ENCODE data around the gene PSMA6. TPM values are rescaled to one million over a fixed set of nuclear protein-coding genes. Genes with fewer than 3 reads are reported as not detected.

PSMA6 gene
- total RNA-seq, 5 donors from 2014 or later (not counting 1 experiment from before 2014, with no cell fraction given), result 93.6 to 109 (median 96.9) TPM

DNA sequence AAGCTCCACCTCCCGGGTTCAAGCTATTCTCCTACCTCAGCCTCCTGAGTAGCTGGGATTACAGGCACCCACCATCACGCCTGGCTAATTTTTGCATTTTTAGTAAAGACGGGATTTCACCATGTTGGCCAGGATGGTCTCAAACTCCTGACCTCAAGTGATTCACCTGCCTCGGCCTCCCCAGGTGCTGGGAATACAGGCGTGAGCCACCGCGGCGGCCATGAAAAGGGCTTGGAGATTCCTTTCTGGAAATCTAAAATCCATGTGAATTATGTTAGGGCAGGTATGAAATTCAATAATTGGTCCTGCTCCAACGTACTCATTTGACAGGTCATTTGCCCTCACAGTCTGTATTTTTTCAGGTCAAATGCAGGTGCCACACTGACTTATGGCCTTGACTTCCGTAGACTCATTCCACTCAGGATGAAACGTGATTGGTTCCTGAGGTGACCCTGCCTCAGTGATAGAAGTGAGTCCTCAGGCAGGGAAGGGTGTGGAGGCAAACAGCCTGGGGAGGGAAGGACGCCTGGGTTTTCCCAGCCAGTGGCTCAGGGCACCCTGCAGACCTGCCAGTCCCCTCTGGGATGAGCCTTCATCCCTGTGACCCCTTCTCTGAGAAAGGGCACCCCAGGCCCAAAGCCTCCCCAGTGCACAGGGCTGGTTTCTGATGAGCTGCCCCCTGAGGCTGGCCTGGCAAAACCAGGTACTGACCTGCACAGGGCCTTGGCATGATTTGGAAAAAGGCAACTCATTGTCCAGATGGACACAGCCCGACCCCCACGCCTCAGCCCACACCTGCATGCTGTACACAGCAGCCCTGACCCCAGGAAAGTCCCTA is 48.7 kb downstream of the PSMA6 start:
- ChIA-PET CTCF (interaction anchor here in 1 of 2 donors (0.9 kb wide), 1 partner anchor 200 kb away, joined by 4 read pairs; no protein-coding TSS in a partner anchor), POLR2A (no interaction called here)
- H3K9me3 Mint-ChIP-seq, result no peaks in the 10 kb centered on the region
- no peaks in the 10 kb centered on the region for H3K27me3 Mint-ChIP-seq
- Histone ChIP-seq H3K27me3 (replicated peaks in 1 of 2; ENCODE audit: control insufficient read depth in 2 of 2, extremely low read depth in 1 of 2, insufficient read depth in 2 of 2, low read length in 1 of 2) (no peaks in the 10 kb centered on the region), H3K4me1 (ENCODE audit: control insufficient read depth in 1 of 2, extremely low read depth in 1 of 2, insufficient read depth in 2 of 2, low read length in 2 of 2) (peaks cover 17 to 32% of the 10 kb centered on the region in 2 experiments), H3K27ac (ENCODE audit: low read length) (peak overlapping the region; percentile 41), H3K36me3 (ENCODE audit: control insufficient read depth in 2 of 2, extremely low read depth in 1 of 2, insufficient read depth in 1 of 2, low read length in 1 of 2) (no peaks in the 10 kb centered on the region), H3K9me3 (no peaks in the 10 kb centered on the region), H3K4me3 (ENCODE audit: control insufficient read depth in 1 of 2, extremely low read depth in 1 of 2, low read length in 1 of 2) (peak overlapping the region in 1 of 2 donors; percentile 9)
- 89% methylated on average over 6 of the region's 14 CpGs for WGBS (ENCODE audit: insufficient coverage)
- ATAC-seq (replicated peaks in 1 of 4) (peak in 1 of 4 experiments; percentile 7), DNase-seq (no peak)
- H3K4me1 Mint-ChIP-seq, result peaks cover 10 to 25% (median 16%) of the 10 kb centered on the region in 3 donors
- H3K27ac Mint-ChIP-seq, result no peak overlapping the region
- H3K36me3 Mint-ChIP-seq, result no peaks in the 10 kb centered on the region
- no peak overlapping the region for H3K4me3 Mint-ChIP-seq

DNA sequence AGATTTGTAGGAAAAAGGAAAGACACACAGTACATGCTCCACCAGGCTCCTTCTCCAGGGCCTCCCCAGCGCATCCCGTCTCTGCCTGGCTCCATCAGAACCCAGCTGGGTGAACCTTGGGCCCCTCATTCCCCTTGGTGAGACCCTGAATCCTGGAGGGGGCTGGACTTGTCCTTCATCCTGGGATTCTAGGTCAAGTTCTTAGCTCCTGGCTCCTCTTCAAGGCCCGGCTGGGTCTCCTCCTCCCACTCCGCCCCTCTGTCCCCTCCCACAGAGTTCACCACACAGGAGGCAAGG is 49.2 kb downstream of the PSMA6 start:
- Mint-ChIP-seq H3K4me3 (no peak overlapping the region), H3K27me3 (no peaks in the 10 kb centered on the region), H3K27ac (no peak overlapping the region), H3K4me1 (peaks cover 10 to 25% (median 16%) of the 10 kb centered on the region in 3 donors), H3K36me3 (no peaks in the 10 kb centered on the region), H3K9me3 (no peaks in the 10 kb centered on the region)
- ChIA-PET POLR2A (no interaction called here), CTCF (no interaction called here)
- H3K4me3 ChIP-seq (ENCODE audit: control insufficient read depth in 1 of 2, extremely low read depth in 1 of 2, low read length in 1 of 2), result peak overlapping the region in 1 of 2 donors; percentile 9
- H3K27me3 ChIP-seq (replicated peaks in 1 of 2; ENCODE audit: control insufficient read depth in 2 of 2, extremely low read depth in 1 of 2, insufficient read depth in 2 of 2, low read length in 1 of 2), result no peaks in the 10 kb centered on the region
- H3K27ac ChIP-seq (ENCODE audit: low read length), result peak overlapping the region; percentile 41
- H3K36me3 ChIP-seq (ENCODE audit: control insufficient read depth in 2 of 2, extremely low read depth in 1 of 2, insufficient read depth in 1 of 2, low read length in 1 of 2), result no peaks in the 10 kb centered on the region
- WGBS (ENCODE audit: insufficient coverage), result 100% methylated on average over 1 of the region's 4 CpGs
- peaks cover 17 to 32% of the 10 kb centered on the region in 2 experiments for H3K4me1 ChIP-seq (ENCODE audit: control insufficient read depth in 1 of 2, extremely low read depth in 1 of 2, insufficient read depth in 2 of 2, low read length in 2 of 2)
- H3K9me3 ChIP-seq, result no peaks in the 10 kb centered on the region
- ATAC-seq (replicated peaks in 1 of 4) (no peak), DNase-seq (peak in 1 of 35 experiments; percentile 39)

DNA sequence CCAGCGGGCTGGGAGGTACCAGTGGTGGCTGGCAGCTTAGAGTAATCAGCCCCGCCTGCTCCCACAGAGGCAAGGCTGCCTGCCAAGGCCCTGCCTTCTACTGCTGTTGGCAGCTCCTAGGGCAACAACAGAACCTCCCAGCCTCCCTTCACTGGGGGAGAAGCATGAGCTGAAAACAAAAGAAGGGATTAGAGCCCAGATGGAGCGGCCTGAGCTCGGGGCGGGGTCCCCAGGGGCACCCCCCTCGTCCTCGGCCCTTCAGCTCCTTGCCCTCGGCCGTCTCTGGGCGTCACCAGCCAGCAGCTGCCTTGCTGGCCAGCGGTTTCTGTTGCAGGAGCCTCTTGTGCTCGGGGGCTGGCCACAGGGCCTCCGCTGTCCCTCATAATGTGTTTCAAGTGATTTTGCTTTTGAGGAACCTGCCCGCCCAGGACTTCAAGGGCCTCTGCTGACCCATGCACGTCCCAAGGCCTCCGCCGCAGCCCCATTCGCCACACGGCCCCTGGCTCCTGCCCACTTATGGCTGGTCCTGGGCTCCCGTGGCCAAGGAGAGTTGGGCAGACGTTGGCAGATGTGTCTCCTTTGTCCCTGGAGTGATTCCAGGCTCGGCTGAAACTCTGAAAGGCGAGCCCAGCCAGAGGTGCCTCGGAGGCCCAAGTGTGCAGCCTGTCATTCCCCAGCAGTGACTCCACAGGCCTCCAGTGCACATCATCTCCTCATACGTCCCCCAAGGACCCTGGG is 49.7 kb downstream of the PSMA6 start:
- no peaks in the 10 kb centered on the region for H3K27me3 ChIP-seq (replicated peaks in 1 of 2; ENCODE audit: control insufficient read depth in 2 of 2, extremely low read depth in 1 of 2, insufficient read depth in 2 of 2, low read length in 1 of 2)
- H3K36me3 ChIP-seq (ENCODE audit: control insufficient read depth in 2 of 2, extremely low read depth in 1 of 2, insufficient read depth in 1 of 2, low read length in 1 of 2), result no peaks in the 10 kb centered on the region
- H3K27ac Mint-ChIP-seq, result no peak overlapping the region
- peaks cover 17 to 32% of the 10 kb centered on the region in 2 experiments for H3K4me1 ChIP-seq (ENCODE audit: control insufficient read depth in 1 of 2, extremely low read depth in 1 of 2, insufficient read depth in 2 of 2, low read length in 2 of 2)
- H3K9me3 Mint-ChIP-seq, result no peaks in the 10 kb centered on the region
- H3K27me3 Mint-ChIP-seq, result no peaks in the 10 kb centered on the region
- CTCF ChIA-PET, result no interaction called here
- no peak overlapping the region for H3K4me3 Mint-ChIP-seq
- H3K9me3 ChIP-seq, result no peaks in the 10 kb centered on the region
- ATAC-seq (replicated peaks in 1 of 4), result peak; percentile 72 to 99 (median 80)
- no peaks in the 10 kb centered on the region for H3K36me3 Mint-ChIP-seq
- peak overlapping the region; percentile 41 for H3K27ac ChIP-seq (ENCODE audit: low read length)
- H3K4me3 ChIP-seq (ENCODE audit: control insufficient read depth in 1 of 2, extremely low read depth in 1 of 2, low read length in 1 of 2), result peak overlapping the region in 1 of 2 donors; percentile 9
- 84% methylated on average over 21 of the region's 25 CpGs for WGBS (ENCODE audit: insufficient coverage)
- POLR2A ChIA-PET, result interaction anchor here in 1 of 2 donors (0.6 kb wide), 1 partner anchor 85 kb away, joined by 8 read pairs; no protein-coding TSS in a partner anchor
- H3K4me1 Mint-ChIP-seq, result peaks cover 10 to 27% (median 16%) of the 10 kb centered on the region in 3 donors
- DNase-seq, result peak in 28 of 35 experiments; percentile 8 to 62 (median 30)

DNA sequence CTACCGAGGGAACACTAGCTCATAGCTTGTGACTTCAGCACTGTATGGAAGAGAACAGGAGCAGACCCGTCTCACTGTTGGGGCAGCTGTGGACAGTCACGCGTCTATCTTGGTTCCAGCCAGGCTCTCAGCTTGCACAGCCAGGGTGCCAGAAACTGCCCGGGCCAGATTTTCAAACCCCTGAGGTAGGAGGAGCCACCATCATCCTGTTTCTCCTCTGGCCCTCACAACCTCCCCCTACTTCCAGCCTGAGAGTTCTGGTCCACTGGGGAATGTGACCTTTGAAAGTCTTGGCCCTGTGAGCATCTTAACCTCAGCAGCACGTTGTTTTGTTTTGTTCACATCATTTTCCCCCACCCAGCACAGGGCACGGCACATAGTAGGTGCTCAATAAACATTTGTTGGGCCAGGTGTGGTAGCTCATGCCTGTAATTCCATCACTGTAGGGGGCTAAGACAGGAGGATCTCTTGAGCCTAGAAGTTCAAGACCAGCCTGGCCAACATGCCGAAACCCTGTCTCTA is 50.4 kb downstream of the PSMA6 start:
- peaks cover 10 to 32% (median 16%) of the 10 kb centered on the region in 3 donors for H3K4me1 Mint-ChIP-seq
- CTCF ChIA-PET, result no interaction called here
- H3K9me3 ChIP-seq, result no peaks in the 10 kb centered on the region
- H3K27me3 Mint-ChIP-seq, result no peaks in the 10 kb centered on the region
- no peaks in the 10 kb centered on the region for H3K36me3 ChIP-seq (ENCODE audit: control insufficient read depth in 2 of 2, extremely low read depth in 1 of 2, insufficient read depth in 1 of 2, low read length in 1 of 2)
- no peak for ATAC-seq (replicated peaks in 1 of 4)
- H3K4me3 Mint-ChIP-seq, result no peak overlapping the region
- H3K36me3 Mint-ChIP-seq, result no peaks in the 10 kb centered on the region
- 92% methylated on average over 5 of the region's 8 CpGs for WGBS (ENCODE audit: insufficient coverage)
- peaks cover 17 to 32% of the 10 kb centered on the region in 2 experiments for H3K4me1 ChIP-seq (ENCODE audit: control insufficient read depth in 1 of 2, extremely low read depth in 1 of 2, insufficient read depth in 2 of 2, low read length in 2 of 2)
- H3K27me3 ChIP-seq (replicated peaks in 1 of 2; ENCODE audit: control insufficient read depth in 2 of 2, extremely low read depth in 1 of 2, insufficient read depth in 2 of 2, low read length in 1 of 2), result no peaks in the 10 kb centered on the region
- H3K4me3 ChIP-seq (ENCODE audit: control insufficient read depth in 1 of 2, extremely low read depth in 1 of 2, low read length in 1 of 2), result no peak overlapping the region
- H3K27ac Mint-ChIP-seq, result no peak overlapping the region
- no peaks in the 10 kb centered on the region for H3K9me3 Mint-ChIP-seq
- no peak for DNase-seq
- no peak overlapping the region for H3K27ac ChIP-seq (ENCODE audit: low read length)
- POLR2A ChIA-PET, result interaction anchor here in 1 of 2 donors (0.6 kb wide), 1 partner anchor 367 kb away, joined by 3 read pairs; no protein-coding TSS in a partner anchor

DNA sequence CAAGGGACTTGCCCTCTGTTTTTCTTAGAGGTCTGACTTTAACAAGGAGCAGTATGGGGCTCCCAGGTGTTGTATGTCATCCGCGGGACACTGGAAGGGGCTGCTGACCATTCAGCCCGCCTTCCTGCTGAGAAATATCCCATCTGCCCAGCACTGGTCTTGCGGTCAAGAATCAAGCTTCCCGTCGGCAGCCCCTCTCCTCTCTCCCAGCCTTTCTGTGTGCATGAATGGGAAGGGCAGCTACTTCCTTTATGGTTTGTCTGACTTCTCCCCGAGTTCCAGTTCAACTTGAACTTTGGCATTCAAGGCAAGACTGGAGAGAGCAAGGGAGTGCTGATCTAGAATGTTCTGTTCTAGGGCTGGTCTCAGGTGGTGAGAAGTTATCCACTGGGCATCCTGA is 51.5 kb downstream of the PSMA6 start:
- H3K4me1 Mint-ChIP-seq, result peaks cover 14 to 39% (median 16%) of the 10 kb centered on the region in 3 donors
- Histone ChIP-seq H3K36me3 (ENCODE audit: control insufficient read depth in 2 of 2, extremely low read depth in 1 of 2, insufficient read depth in 1 of 2, low read length in 1 of 2) (no peaks in the 10 kb centered on the region), H3K4me3 (ENCODE audit: control insufficient read depth in 1 of 2, extremely low read depth in 1 of 2, low read length in 1 of 2) (no peak overlapping the region), H3K27me3 (replicated peaks in 1 of 2; ENCODE audit: control insufficient read depth in 2 of 2, extremely low read depth in 1 of 2, insufficient read depth in 2 of 2, low read length in 1 of 2) (no peaks in the 10 kb centered on the region), H3K4me1 (ENCODE audit: control insufficient read depth in 1 of 2, extremely low read depth in 1 of 2, insufficient read depth in 2 of 2, low read length in 2 of 2) (peaks cover 17 to 32% of the 10 kb centered on the region in 2 experiments), H3K27ac (ENCODE audit: low read length) (no peak overlapping the region), H3K9me3 (no peaks in the 10 kb centered on the region)
- H3K27ac Mint-ChIP-seq, result no peak overlapping the region
- no peak for ATAC-seq (replicated peaks in 1 of 4)
- ChIA-PET POLR2A (interaction anchor here in 1 of 2 donors (1.1 kb wide), 1 partner anchor 61 kb away, joined by 3 read pairs; the partner anchor contains the start of gene NFKBIA), CTCF (no interaction called here)
- no peak overlapping the region for H3K4me3 Mint-ChIP-seq
- no peaks in the 10 kb centered on the region for H3K27me3 Mint-ChIP-seq
- no peaks in the 10 kb centered on the region for H3K36me3 Mint-ChIP-seq
- no CpG with 5 or more reads among the region's 7 CpGs for WGBS (ENCODE audit: insufficient coverage)
- no peaks in the 10 kb centered on the region for H3K9me3 Mint-ChIP-seq
- DNase-seq, result no peak

Measured in T-cell (primary cell).